HCT116 (cell line): ENCODE measurements around the gene KNDC1. TPM values are rescaled to one million over a fixed set of nuclear protein-coding genes. Genes with fewer than 3 reads are reported as not detected.

Experiments
- ATAC-seq: fragments of 200-7000 bp; cut with Tn5 transposase; 2 replicates; pipeline ENCODE4 v1.9.1; 2020; ENCODE audit warnings: mild to moderate bottlenecking, moderate library complexity
- BruUV-seq: library from RNA; stranded (reverse); fragments of 400-500 nt; replicated peaks from 2 replicates; lab custom pipeline; 2021; lab: Mats Ljungman, UMichigan
- CTCF ChIA-PET: fragments of 300-600 bp; sonication (Branson Sonifier 250); formaldehyde crosslinking; loops from one replicate; lab custom pipeline; 2021; ENCODE audit warnings: antibody characterized with exemption; lab: Charles Lee
- POLR2A ChIA-PET: fragments of 300-600, 350-600 bp; sonication (Branson Sonifier 250); formaldehyde crosslinking; loops from one replicate; lab custom pipeline; 2021; ENCODE audit warnings: antibody characterized with exemption; lab: Charles Lee
- RAD21 ChIA-PET, 2 experiments: fragments of 300-600 bp; sonication (Branson Sonifier 250); formaldehyde crosslinking; loops; one replicate each; lab custom pipeline; 2023; ENCODE audit warnings: low total read pairs in 2 of 2; ENCODE audit not compliant: uncharacterized antibody in 2 of 2, unreplicated experiment in 2 of 2, low non-redundant PET in 1 of 2; lab: Charles Lee
- DNase-seq: peaks from one replicate; pipeline ENCODE4 v3.0.0-alpha.2; 2010; ENCODE audit warnings: low read depth, low spot score
- H2AFZ ChIP-seq: fragments of 200-600 bp; shearing (Covaris generic), sonication (generic); 2 replicates; pipeline ENCODE4 v1.6.1; 2017; ENCODE audit warnings: low read depth, mixed run types, mixed read lengths, antibody characterized with exemption, low read length; ENCODE audit not compliant: poor library complexity, severe bottlenecking
- H3K27ac ChIP-seq: 2 replicates; pipeline ENCODE4 v1.5.1; 2012; ENCODE audit warnings: low read depth, low read length
- H3K27me3 ChIP-seq: fragments of 200-600 bp; sonication (generic); 2 replicates; pipeline ENCODE4 v1.6.1; 2016; ENCODE audit warnings: mixed run types, low read length, mixed read lengths; ENCODE audit not compliant: insufficient read depth
- H3K36me3 ChIP-seq, 2 experiments: fragments of 200-500 bp in 1 of 2; fragments of 200-600 bp in 1 of 2; sonication (Bioruptor generic) in 1 of 2; sonication (generic) in 1 of 2; 2 replicates each; pipeline versions ENCODE4 v1.5.1 to v1.6.1; 2014 to 2016; ENCODE audit warnings: low read length in 2 of 2, inconsistent platforms in 1 of 2, mixed read lengths in 1 of 2, mixed run types in 1 of 2; ENCODE audit not compliant: insufficient read depth in 2 of 2, control insufficient read depth in 1 of 2
- H3K4me1 ChIP-seq, 2 experiments: fragments of 200-600 bp in 1 of 2; sonication (generic) in 1 of 2; 2 replicates each; pipeline versions ENCODE4 v1.5.1 to v1.6.1; 2012 to 2017; ENCODE audit warnings: low read length in 2 of 2, inconsistent platforms in 1 of 2, mild to moderate bottlenecking in 1 of 2, mixed read lengths in 1 of 2, mixed run types in 1 of 2, moderate library complexity in 1 of 2; ENCODE audit not compliant: insufficient read depth in 2 of 2, control insufficient read depth in 1 of 2
- H3K4me2 ChIP-seq: fragments of 200-600 bp; sonication (generic); 2 replicates; pipeline ENCODE4 v1.6.1; 2017; ENCODE audit warnings: mixed run types, low read length, mixed read lengths
- H3K4me3 ChIP-seq, 2 experiments: fragments of 200-600 bp in 1 of 2; sonication (generic) in 1 of 2; replicated peaks in 1 of 2; 2 replicates each; pipeline ENCODE4 v1.5.1; 2011 to 2016; ENCODE audit warnings: low read length in 2 of 2, control low read depth in 1 of 2, low read depth in 1 of 2, mild to moderate bottlenecking in 1 of 2, mixed read lengths in 1 of 2, mixed run types in 1 of 2
- H3K79me2 ChIP-seq: fragments of 200-600 bp; sonication (generic); 2 replicates; pipeline ENCODE4 v1.6.1; 2017; ENCODE audit warnings: mild to moderate bottlenecking, mixed run types, low read length, moderate library complexity, mixed read lengths; ENCODE audit not compliant: insufficient read depth
- H3K9ac ChIP-seq: fragments of 200-600 bp; sonication (generic); 2 replicates; pipeline ENCODE4 v1.6.1; 2016; ENCODE audit warnings: low read length, mixed read lengths
- H3K9me2 ChIP-seq: fragments of 200-600 bp; sonication (generic), shearing (Covaris generic); 2 replicates; pipeline ENCODE4 v1.6.1; 2017; ENCODE audit warnings: mixed run types, mild to moderate bottlenecking, moderate library complexity; ENCODE audit not compliant: insufficient read depth
- H3K9me3 ChIP-seq, 2 experiments: fragments of 200-500 bp in 1 of 2; fragments of 200-600 bp in 1 of 2; sonication (Bioruptor generic) in 1 of 2; sonication (generic) in 1 of 2; 2 replicates each; pipeline ENCODE4 v1.6.1; 2014 to 2017; ENCODE audit warnings: low read length in 2 of 2, mixed read lengths in 2 of 2, inconsistent platforms in 1 of 2, low read depth in 1 of 2, mild to moderate bottlenecking in 1 of 2, mixed run types in 1 of 2, moderate library complexity in 1 of 2; ENCODE audit not compliant: control insufficient read depth in 1 of 2, insufficient read depth in 1 of 2
- H4K20me1 ChIP-seq: fragments of 200-600 bp; sonication (generic), shearing (Covaris generic); 2 replicates; pipeline ENCODE4 v1.6.1; 2017; ENCODE audit warnings: mixed run types, mild to moderate bottlenecking, moderate library complexity; ENCODE audit not compliant: insufficient read depth
- ATF3 ChIP-seq: IDR thresholded peaks from 2 replicates; pipeline ENCODE4 v1.6.1; 2012
- CBX3 ChIP-seq: IDR thresholded peaks from 2 replicates; pipeline ENCODE4 v1.6.1; 2012; ENCODE audit warnings: low read depth
- CEBPB ChIP-seq: IDR thresholded peaks from 2 replicates; pipeline ENCODE4 v1.6.1; 2012; ENCODE audit warnings: low read depth
- CTCF ChIP-seq, 3 experiments: fragments of 200-600 bp in 1 of 3; sonication (generic) in 1 of 3; IDR thresholded peaks in 2 of 3; conservative IDR thresholded peaks in 1 of 3; 2 replicates each; pipeline ENCODE4 v1.5.1; 2012 to 2017; ENCODE audit warnings: low read depth in 2 of 3, low read length in 2 of 3, antibody characterized with exemption in 1 of 3, borderline replicate concordance in 1 of 3, control low read depth in 1 of 3, mild to moderate bottlenecking in 1 of 3, mixed read lengths in 1 of 3, mixed run types in 1 of 3, moderate library complexity in 1 of 3; ENCODE audit not compliant: insufficient read depth in 1 of 3
- EGR1 ChIP-seq: IDR thresholded peaks from 2 replicates; pipeline ENCODE4 v1.6.1; 2012; ENCODE audit warnings: low read depth
- ELF1 ChIP-seq: IDR thresholded peaks from 2 replicates; pipeline ENCODE4 v1.6.1; 2012; ENCODE audit warnings: low read depth, borderline replicate concordance
- EZH2 ChIP-seq: fragments of 200-600 bp; sonication (generic); IDR thresholded peaks from 2 replicates; pipeline ENCODE4 v1.6.1; 2017; ENCODE audit warnings: antibody characterized with exemption, mixed run types
- EZH2phosphoT487 ChIP-seq: fragments of 200-600 bp; IDR thresholded peaks from 2 replicates; pipeline ENCODE4 v1.6.1; 2018; ENCODE audit warnings: antibody characterized with exemption, borderline replicate concordance
- FOSL1 ChIP-seq: IDR thresholded peaks from 2 replicates; pipeline ENCODE4 v1.6.1; 2012; ENCODE audit warnings: low read depth
- JUND ChIP-seq: IDR thresholded peaks from 2 replicates; pipeline ENCODE4 v1.6.1; 2012
- MAX ChIP-seq: IDR thresholded peaks from 2 replicates; pipeline ENCODE4 v1.6.1; 2012
- POLR2A ChIP-seq: IDR thresholded peaks from 2 replicates; pipeline ENCODE4 v1.7.0; 2011; ENCODE audit warnings: borderline replicate concordance; ENCODE audit not compliant: insufficient read depth, insufficient read length; ENCODE audit errors: extremely low read depth
- POLR2AphosphoS5 ChIP-seq: IDR thresholded peaks from 2 replicates; pipeline ENCODE4 v1.6.1; 2011; ENCODE audit warnings: mild to moderate bottlenecking, low read depth, low read length, moderate library complexity
- RAD21 ChIP-seq: IDR thresholded peaks from 2 replicates; pipeline ENCODE4 v1.6.1; 2012; ENCODE audit warnings: low read depth, mild to moderate bottlenecking
- REST ChIP-seq: IDR thresholded peaks from 2 replicates; pipeline ENCODE4 v1.6.1; 2012; ENCODE audit warnings: low read depth
- SIN3A ChIP-seq: IDR thresholded peaks from 2 replicates; pipeline ENCODE4 v1.6.1; 2012; ENCODE audit warnings: low read depth
- SP1 ChIP-seq: IDR thresholded peaks from 2 replicates; pipeline ENCODE4 v1.6.1; 2012; ENCODE audit warnings: low read depth
- TCF7L2 ChIP-seq: IDR thresholded peaks from 2 replicates; pipeline ENCODE4 v1.7.0; 2011; ENCODE audit warnings: borderline replicate concordance, inconsistent platforms; ENCODE audit not compliant: insufficient read depth, insufficient read length; ENCODE audit errors: extremely low read depth
- ZFX ChIP-seq: fragments of 450-650 bp; IDR thresholded peaks from 2 replicates; pipeline ENCODE4 v1.6.1; 2017
- ZNF274 ChIP-seq: fragments of 200-500 bp; sonication (Bioruptor generic); IDR thresholded peaks from 2 replicates; pipeline ENCODE4 v1.6.1; 2014; ENCODE audit warnings: mild to moderate bottlenecking, low read depth, low read length, inconsistent platforms
- intact Hi-C: fragments of 100-400 bp; cut with micrococcal nuclease; formaldehyde crosslinking; loops from 2 replicates; pipeline ENCODE4 v1.10.0; 2022
- total RNA-seq: library from RNA; stranded (reverse); gene quantifications from one replicate; pipeline ENCODE4 v1.2.1, GENCODE V29; 2021; ENCODE audit not compliant: unreplicated experiment

Gene KNDC1
- total RNA-seq, 1 experiment from 2014 or later, result 3.6 TPM

- Histone ChIP-seq H2AFZ (no peak overlapping the region), H3K79me2 (no peaks in the 10 kb centered on the region), H3K9ac (peak overlapping the region; percentile 63), H3K9me2 (no peaks in the 10 kb centered on the region), H3K27ac (peak overlapping the region; percentile 92), H3K36me3 (no peaks in the 10 kb centered on the region), H3K9me3 (no peaks in the 10 kb centered on the region), H3K4me3 (peak overlapping the region; percentile 33 to 54), H3K27me3 (no peaks in the 10 kb centered on the region), H3K4me1 (peaks cover 40 to 50% of the 10 kb centered on the region in 2 experiments), H3K4me2 (peak overlapping the region; percentile 74), H4K20me1 (no peaks in the 10 kb centered on the region)
- ATAC-seq (peak; percentile 69), DNase-seq (no peak)
- ChIA-PET RAD21 (no interaction called here), POLR2A (interaction anchor here (0.9 kb wide), 1 partner anchor 11 kb away, joined by 3 read pairs; no protein-coding TSS in a partner anchor), CTCF (interaction anchor here (1.1 to 1.9 kb wide), 2 partner anchors 112 to 114 kb away, joined by 4 to 5 read pairs; no protein-coding TSS in a partner anchor)
- no TSS peak for BruUV-seq
- intact Hi-C loops, result loop anchor here (2.0 to 10.0 kb wide), 3 partner anchors 113 to 353 kb away; partner anchors contain the start of gene CFAP46
- peak; percentile 33 to 59 (median 34); a peak in 3 of 6 replicates for TF ChIP-seq CTCF (IDR thresholded peaks at IDR 0.05 in 2 of 3, conservative IDR thresholded peaks at IDR 0.05 in 1 of 3; ENCODE audit: borderline replicate concordance in 1 of 3, insufficient read depth in 1 of 3, low read depth in 2 of 3, low read length in 2 of 3)
- no peak for TF ChIP-seq SIN3A
- TF ChIP-seq MAX, result peak; percentile 84
- TF ChIP-seq SP1, result peak; percentile 39; the same call in 1 of the 2 replicates
- no peak for TF ChIP-seq CEBPB
- TF ChIP-seq POLR2AphosphoS5, result no peak
- no peak for TF ChIP-seq ATF3
- no peak for TF ChIP-seq ZNF274
- peak; percentile 9 for TF ChIP-seq POLR2A
- TF ChIP-seq EGR1, result peak; percentile 46; the same call in 1 of the 2 replicates
- no peak for TF ChIP-seq CBX3
- no peak for TF ChIP-seq FOSL1
- TF ChIP-seq JUND, result no peak
- peak; percentile 58 for TF ChIP-seq RAD21
- no peak for TF ChIP-seq TCF7L2
- no peak for TF ChIP-seq EZH2phosphoT487
- no peak for TF ChIP-seq ELF1
- no peak for TF ChIP-seq ZFX
- TF ChIP-seq EZH2, result no peak
- TF ChIP-seq REST, result no peak
These were observed 97.6 kb downstream of the KNDC1 start for GRCh38 chr10:133257489-133258065.
